Mesothelial cell of epicardium (in vitro differentiated cells): Measurements from ENCODE around the gene ZNRD2. TPM values are rescaled to one million over a fixed set of nuclear protein-coding genes. Genes with fewer than 3 reads are reported as not detected.

Experiments
- DNase-seq, 2 experiments: peaks; one replicate each; pipeline ENCODE4 v3.0.0; 2021; ENCODE audit warnings: low spot score in 2 of 2; ENCODE audit not compliant: unreplicated experiment in 2 of 2
- H3K27ac Mint-ChIP-seq: 2 replicates; pipeline ENCODE4 v1.8.0; 2021; ENCODE audit warnings: mixed read lengths
- H3K27me3 Mint-ChIP-seq: 2 replicates; pipeline ENCODE4 v1.8.0; 2021; ENCODE audit warnings: low read depth, mixed read lengths
- H3K36me3 Mint-ChIP-seq: 2 replicates; pipeline ENCODE4 v1.8.0; 2021; ENCODE audit warnings: mixed read lengths
- H3K4me1 Mint-ChIP-seq: 2 replicates; pipeline ENCODE4 v1.8.0; 2021; ENCODE audit warnings: mixed read lengths
- H3K4me3 Mint-ChIP-seq: 2 replicates; pipeline ENCODE4 v1.8.0; 2021; ENCODE audit warnings: mild to moderate bottlenecking, moderate library complexity, mixed read lengths
- H3K9me3 Mint-ChIP-seq: 2 replicates; pipeline ENCODE4 v1.8.0; 2021; ENCODE audit warnings: mixed read lengths
- CTCF ChIP-seq: fragments of 200-600 bp; sonication (generic); IDR thresholded peaks from one replicate; pipeline ENCODE4 v1.5.0; 2021; ENCODE audit warnings: antibody characterized with exemption; ENCODE audit not compliant: unreplicated experiment
- total RNA-seq: library from RNA; stranded (reverse); gene quantifications from 3 replicates; pipeline ENCODE4 v1.2.1, GENCODE V29; 2021

ZNRD2 gene
- total RNA-seq, 1 donor from 2014 or later: 27.4 TPM

GRCh38 chr11:65558002-65558929 is 12.0 kb upstream of the ZNRD2 start, which contains the start of gene LTBP3:
Gene LTBP3 (minus strand): TSS chr11:65558359. CDS start chr11:65557959, 400 bp downstream.
- peak within 1 kb of the TSS; percentile 82 for H3K4me3 Mint-ChIP-seq
- no peaks in the 10 kb centered on the region for H3K27me3 Mint-ChIP-seq
- no peaks in the 10 kb centered on the region for H3K36me3 Mint-ChIP-seq
- no peak for TF ChIP-seq CTCF
- DNase-seq: peak; percentile 56 to 82
- H3K9me3 Mint-ChIP-seq: no peaks in the 10 kb centered on the region
- peak within 1 kb of the TSS; percentile 93 for H3K27ac Mint-ChIP-seq
- H3K4me1 Mint-ChIP-seq: peaks cover 64% of the 10 kb centered on the region

GRCh38 chr11:65558930-65559509 is 11.3 kb upstream of the ZNRD2 start:
- Mint-ChIP-seq H3K4me1 (peaks cover 64% of the 10 kb centered on the region), H3K4me3 (peak overlapping the region; percentile 65), H3K27me3 (no peaks in the 10 kb centered on the region), H3K36me3 (no peaks in the 10 kb centered on the region), H3K27ac (peak overlapping the region; percentile 92), H3K9me3 (no peaks in the 10 kb centered on the region)
- DNase-seq: no peak
- TF ChIP-seq CTCF: no peak

GRCh38 chr11:65559535-65559934 is 10.7 kb upstream of the ZNRD2 start:
- Mint-ChIP-seq H3K36me3 (no peaks in the 10 kb centered on the region), H3K27me3 (no peaks in the 10 kb centered on the region), H3K9me3 (no peaks in the 10 kb centered on the region), H3K4me1 (peaks cover 61% of the 10 kb centered on the region), H3K4me3 (peak overlapping the region; percentile 65), H3K27ac (peak overlapping the region; percentile 92)
- no peak for TF ChIP-seq CTCF
- DNase-seq: no peak

- H3K9me3 Mint-ChIP-seq: no peaks in the 10 kb centered on the region
- no peak for DNase-seq
- H3K4me1 Mint-ChIP-seq: peaks cover 56% of the 10 kb centered on the region
- H3K36me3 Mint-ChIP-seq: no peaks in the 10 kb centered on the region
- no peak for TF ChIP-seq CTCF
- no peaks in the 10 kb centered on the region for H3K27me3 Mint-ChIP-seq
- H3K4me3 Mint-ChIP-seq: peak overlapping the region; percentile 14
- peak overlapping the region; percentile 92 for H3K27ac Mint-ChIP-seq
Measured at GRCh38 chr11:65559951-65560537, 10.2 kb upstream of the ZNRD2 start.

- Mint-ChIP-seq H3K4me1 (peaks cover 48% of the 10 kb centered on the region), H3K27ac (peak overlapping the region; percentile 92), H3K36me3 (no peaks in the 10 kb centered on the region), H3K27me3 (no peaks in the 10 kb centered on the region), H3K4me3 (peak overlapping the region; percentile 14), H3K9me3 (no peaks in the 10 kb centered on the region)
- TF ChIP-seq CTCF: no peak
- DNase-seq: no peak
Measured at GRCh38 chr11:65560555-65561418, 9.5 kb upstream of the ZNRD2 start.
